ENCODE measurements around the gene RNF144A. TPM values are rescaled to one million over a fixed set of nuclear protein-coding genes. Genes with fewer than 3 reads are reported as not detected.

Gene RNF144A
- total and polyA plus RNA-seq, 2 of the 13 experiments (the other 11 are each of a cell fraction or from before 2014, with no cell fraction given), result 13.9 to 16.5 TPM

GRCh38 chr2:6931753-6932152 lies 14.5 kb downstream of the RNF144A start (continued):
- TF ChIP-seq ARID3A (IDR thresholded peaks at IDR 0.05; ENCODE audit: low read depth, low read length), result 0 out of 2 replicates have a peak, but pooled peaks have one; percentile 22

DNA sequence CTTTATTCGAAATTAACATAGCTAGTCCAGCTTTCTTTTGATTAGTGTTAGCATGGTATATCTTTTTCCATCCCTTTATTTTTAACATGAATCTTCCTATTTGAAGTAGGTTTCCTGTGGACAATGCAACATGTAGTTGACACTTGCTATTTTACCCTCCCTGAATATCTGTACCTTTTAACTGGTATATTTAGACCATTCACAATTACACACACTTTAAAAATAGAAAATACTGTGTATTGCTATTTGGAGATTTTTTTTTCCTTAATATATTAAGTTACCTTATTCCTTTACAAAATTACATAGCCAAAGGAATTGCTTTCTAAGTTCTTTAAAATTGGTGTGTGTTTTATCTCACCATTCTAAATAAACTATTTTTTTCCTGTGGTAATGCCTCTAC lies 15.0 kb downstream of the RNF144A start:
- WGBS (ENCODE audit: low lambda C conversion rate), result 79% methylated on average over 1 of the region's 1 CpG

More for the DNA sequence above, 15.0 kb downstream of the RNF144A start:
- H3K9me3 ChIP-seq (ENCODE audit: low read length), result no peaks in the 10 kb centered on the region
- H3K4me2 ChIP-seq (ENCODE audit: low read depth, low read length), result 0 out of 2 replicates have a peak overlapping the region, but pooled peaks have one; percentile 7
- H3K4me3 ChIP-seq (replicated peaks in 1 of 3; ENCODE audit: insufficient read depth in 1 of 3, low read depth in 2 of 3, low read length in 3 of 3), result no peak overlapping the region
- no TSS peak for BruUV-seq (replicated peaks)
- no peak for DNase-seq (ENCODE audit: low spot score)
- intact Hi-C loops (cut with micrococcal nuclease; ENCODE audit: unreplicated experiment), result loop anchor here (2.0 kb wide), 1 partner anchor 17 kb away; no protein-coding TSS in a partner anchor
- no peak overlapping the region for H2AFZ ChIP-seq (ENCODE audit: low read length)
- in situ Hi-C loops (cut with HindIII; ENCODE audit: extremely low pct_ligation_motif_present, low pct_unique_long_range_greater_than_20kb), result no loop called here
- no peak overlapping the region for H3K27ac ChIP-seq (ENCODE audit: extremely low read length, insufficient read depth, low read length)
- H3K9ac ChIP-seq (ENCODE audit: insufficient read depth, low read depth, low read length), result no peak overlapping the region
- no peaks in the 10 kb centered on the region for H3K27me3 ChIP-seq (ENCODE audit: control insufficient read depth in 1 of 2, insufficient read depth in 2 of 2, low read length in 2 of 2)
- ATAC-seq, result no peak
- ChIA-PET CTCF (ENCODE audit: low intra/inter-chr PET ratio, low total read pairs) (no interaction called here), POLR2A (interaction anchor here (1.4 kb wide), 1 partner anchor 11 kb away, joined by 3 read pairs; no protein-coding TSS in a partner anchor)
- TF ChIP-seq FOXJ3 (CRISPR knock-in tag; IDR thresholded peaks at IDR 0.05; ENCODE audit: borderline replicate concordance) (0 out of 2 replicates have a peak, but pooled peaks have one; percentile 1), AHDC1 (CRISPR knock-in tag; IDR thresholded peaks at IDR 0.05; ENCODE audit: borderline replicate concordance) (no peak)
- H3K36me3 ChIP-seq (replicated peaks in 1 of 2; ENCODE audit: control insufficient read depth in 1 of 2, insufficient read depth in 2 of 2, low read length in 2 of 2), result no peaks in the 10 kb centered on the region; a peak in 2 of 5 replicates
- FAIRE-seq, result no peak
- H4K20me1 ChIP-seq (ENCODE audit: insufficient read depth, low read length), result no peaks in the 10 kb centered on the region; the same call in none of the 2 replicates
- peaks cover 32% of the 10 kb centered on the region for H3K4me1 ChIP-seq (ENCODE audit: insufficient read depth, low read length)
- peaks cover 11% of the 10 kb centered on the region for H3K79me2 ChIP-seq (ENCODE audit: insufficient read depth, low read length)

Data from HepG2 (cell line).